DOHH2 (cell line): Measurements from ENCODE around the gene CCDC197.

ENCODE experiments used
- H3F3A ChIP-seq: fragments of 200-600 bp; sonication (generic), shearing (Covaris generic); 2 replicates; pipeline ENCODE4 v1.6.0; 2016; ENCODE audit warnings: antibody characterized with exemption, mild to moderate bottlenecking; ENCODE audit not compliant: control insufficient read depth, insufficient read depth
- H3K27ac ChIP-seq: fragments of 200-600 bp; sonication (generic); 2 replicates; pipeline ENCODE4 v1.5.1; 2014; ENCODE audit warnings: low read depth, mild to moderate bottlenecking, low read length, moderate library complexity
- H3K27me3 ChIP-seq: fragments of 200-600 bp; sonication (generic); 2 replicates; pipeline ENCODE4 v1.6.1; 2014; ENCODE audit warnings: mild to moderate bottlenecking, low read length, mixed read lengths; ENCODE audit not compliant: control insufficient read depth
- H3K36me3 ChIP-seq: fragments of 200-600 bp; sonication (generic); 2 replicates; pipeline ENCODE4 v1.6.1; 2014; ENCODE audit warnings: mild to moderate bottlenecking, low read length, moderate library complexity, mixed read lengths; ENCODE audit not compliant: control insufficient read depth
- H3K4me1 ChIP-seq: fragments of 200-600 bp; sonication (generic); 2 replicates; pipeline ENCODE4 v1.6.1; 2014; ENCODE audit warnings: mild to moderate bottlenecking, low read length, mixed read lengths; ENCODE audit not compliant: control insufficient read depth
- H3K4me2 ChIP-seq: fragments of 200-600 bp; sonication (generic); 2 replicates; pipeline ENCODE4 v1.6.0; 2014; ENCODE audit warnings: mild to moderate bottlenecking, low read length, moderate library complexity
- H3K4me3 ChIP-seq: fragments of 200-600 bp; sonication (generic); 2 replicates; pipeline ENCODE4 v1.5.1; 2014; ENCODE audit warnings: mild to moderate bottlenecking, low read length, mixed read lengths
- H3K79me2 ChIP-seq: fragments of 200-600 bp; sonication (generic); 2 replicates; pipeline ENCODE4 v1.6.1; 2014; ENCODE audit warnings: mild to moderate bottlenecking, low read length, mixed read lengths; ENCODE audit not compliant: control insufficient read depth
- H3K9me2 ChIP-seq: fragments of 200-600 bp; sonication (generic); replicated peaks from 2 replicates; pipeline ENCODE4 v1.6.1; 2014; ENCODE audit warnings: mild to moderate bottlenecking, low read length, mixed read lengths; ENCODE audit not compliant: control insufficient read depth
- H3K9me3 ChIP-seq: fragments of 200-600 bp; sonication (generic); 2 replicates; pipeline ENCODE4 v1.6.1; 2014; ENCODE audit warnings: antibody characterized with exemption, low read length, mixed read lengths; ENCODE audit not compliant: control insufficient read depth, insufficient read depth
- H4K20me1 ChIP-seq: fragments of 200-600 bp; sonication (generic); 2 replicates; pipeline ENCODE4 v1.6.0; 2014; ENCODE audit warnings: low read depth, mild to moderate bottlenecking, antibody characterized with exemption, low read length, moderate library complexity; ENCODE audit not compliant: control insufficient read depth, insufficient read depth
- CTCF ChIP-seq: fragments of 200-600 bp; sonication (generic); IDR thresholded peaks from one replicate; pipeline ENCODE4 v1.5.1; 2014; ENCODE audit warnings: antibody characterized with exemption, mild to moderate bottlenecking, low read depth, low read length; ENCODE audit not compliant: poor library complexity, severe bottlenecking
- EZH2phosphoT487 ChIP-seq: fragments of 200-600 bp; sonication (generic); IDR thresholded peaks from 2 replicates; pipeline ENCODE4 v1.6.1; 2017; ENCODE audit warnings: borderline replicate concordance, mild to moderate bottlenecking, antibody characterized with exemption, low read length, moderate library complexity, mixed read lengths

The CCDC197 gene

GRCh38 chr14:94046696-94047250 is 49.7 kb downstream of the CCDC197 start:
- Histone ChIP-seq H3K4me2 (no peak overlapping the region), H3K79me2 (no peaks in the 10 kb centered on the region), H4K20me1 (no peaks in the 10 kb centered on the region), H3F3A (no peaks in the 10 kb centered on the region), H3K4me1 (no peaks in the 10 kb centered on the region), H3K9me2 (no peaks in the 10 kb centered on the region), H3K27ac (no peak overlapping the region), H3K4me3 (no peak overlapping the region), H3K36me3 (peaks cover 70% of the 10 kb centered on the region), H3K9me3 (no peaks in the 10 kb centered on the region), H3K27me3 (no peaks in the 10 kb centered on the region)
- TF ChIP-seq CTCF (no peak), EZH2phosphoT487 (no peak)

GRCh38 chr14:94047581-94047980 is 50.5 kb downstream of the CCDC197 start:
- H3K4me1 ChIP-seq: no peaks in the 10 kb centered on the region

GRCh38 chr14:94048691-94049624 is 51.9 kb downstream of the CCDC197 start:
- Histone ChIP-seq H4K20me1 (no peaks in the 10 kb centered on the region), H3K9me2 (no peaks in the 10 kb centered on the region), H3K27ac (no peak overlapping the region), H3F3A (no peaks in the 10 kb centered on the region), H3K27me3 (no peaks in the 10 kb centered on the region), H3K4me3 (no peak overlapping the region), H3K36me3 (peaks cover 86% of the 10 kb centered on the region), H3K79me2 (no peaks in the 10 kb centered on the region), H3K9me3 (no peaks in the 10 kb centered on the region), H3K4me2 (no peak overlapping the region), H3K4me1 (no peaks in the 10 kb centered on the region)
- TF ChIP-seq CTCF (no peak), EZH2phosphoT487 (no peak)

More at GRCh38 chr14:94047581-94047980, 50.5 kb downstream of the CCDC197 start:
- H3K9me2 ChIP-seq: no peaks in the 10 kb centered on the region
- H3K4me3 ChIP-seq: no peak overlapping the region
- TF ChIP-seq EZH2phosphoT487 (no peak), CTCF (no peak)
- H3K27me3 ChIP-seq: no peaks in the 10 kb centered on the region
- H3K79me2 ChIP-seq: no peaks in the 10 kb centered on the region
- H3K9me3 ChIP-seq: no peaks in the 10 kb centered on the region
- peaks cover 78% of the 10 kb centered on the region for H3K36me3 ChIP-seq
- no peaks in the 10 kb centered on the region for H4K20me1 ChIP-seq
- no peak overlapping the region for H3K27ac ChIP-seq
- H3F3A ChIP-seq: no peaks in the 10 kb centered on the region
- H3K4me2 ChIP-seq: no peak overlapping the region
